ENCODE results near the gene ATF7IP.

The ATF7IP gene

GRCh38 chr12:14482886-14483285 is 117.4 kb downstream of the ATF7IP start:
- DNase-seq = no peak

GRCh38 chr12:14495326-14495725 is 129.8 kb downstream of the ATF7IP start:
- DNase-seq = no peak

- DNase-seq = no peak
These were observed 140.4 kb downstream of the ATF7IP start for GRCh38 chr12:14505626-14506596.

GRCh38 chr12:14510574-14510973 is 145.1 kb downstream of the ATF7IP start:
- DNase-seq = no peak

- no peak for DNase-seq
These were observed 148.8 kb downstream of the ATF7IP start for GRCh38 chr12:14514154-14514842.

- no peak for DNase-seq
These were observed 149.5 kb downstream of the ATF7IP start for GRCh38 chr12:14514946-14515345.

GRCh38 chr12:14521822-14522221 is 156.3 kb downstream of the ATF7IP start:
- no peak for DNase-seq

- no peak for DNase-seq
These were observed 160.5 kb downstream of the ATF7IP start for GRCh38 chr12:14525964-14526363.

- no peak for DNase-seq
These were observed 166.7 kb downstream of the ATF7IP start for GRCh38 chr12:14532152-14532551.

- no peak for DNase-seq
These were observed 171.6 kb downstream of the ATF7IP start for GRCh38 chr12:14537088-14537487.

GRCh38 chr12:14540801-14541462 is 175.4 kb downstream of the ATF7IP start:
- no peak for DNase-seq

- no peak for DNase-seq
These were observed 180.0 kb downstream of the ATF7IP start for GRCh38 chr12:14545144-14546124.

GRCh38 chr12:14547571-14547970 is 182.1 kb downstream of the ATF7IP start:
- no peak for DNase-seq

GRCh38 chr12:14548609-14549008 is 183.1 kb downstream of the ATF7IP start:
- DNase-seq = no peak

All from CD4-positive, alpha-beta T cell treated with Interleukin-4 for 1 hour (primary cell).